Progenitor cell of endocrine pancreas (in vitro differentiated cells): Measurements from ENCODE around the gene TARP. TPM values are rescaled to one million over a fixed set of nuclear protein-coding genes. Genes with fewer than 3 reads are reported as not detected.

ENCODE experiments used
- DNase-seq: peaks from one replicate; pipeline ENCODE4 v3.0.0; 2021; ENCODE audit warnings: low spot score; ENCODE audit not compliant: unreplicated experiment
- H3K27ac Mint-ChIP-seq: 2 replicates; pipeline ENCODE4 v1.8.0; 2021; ENCODE audit warnings: mild to moderate bottlenecking, moderate library complexity, mixed read lengths
- H3K27me3 Mint-ChIP-seq: 2 replicates; pipeline ENCODE4 v1.8.0; 2021; ENCODE audit warnings: mixed read lengths
- H3K36me3 Mint-ChIP-seq: 2 replicates; pipeline ENCODE4 v1.8.0; 2022; ENCODE audit warnings: mixed read lengths; ENCODE audit not compliant: insufficient read depth
- H3K4me1 Mint-ChIP-seq: 2 replicates; pipeline ENCODE4 v1.8.0; 2021; ENCODE audit warnings: low read depth, mixed read lengths
- H3K4me3 Mint-ChIP-seq: 2 replicates; pipeline ENCODE4 v1.8.0; 2021; ENCODE audit warnings: low read depth, mild to moderate bottlenecking, moderate library complexity, mixed read lengths
- H3K9me3 Mint-ChIP-seq: 2 replicates; pipeline ENCODE4 v1.8.0; 2021; ENCODE audit warnings: low read depth, mixed read lengths
- CTCF ChIP-seq: fragments of 200-600 bp; sonication (generic); IDR thresholded peaks from one replicate; pipeline ENCODE4 v1.5.0; 2021; ENCODE audit warnings: antibody characterized with exemption, mild to moderate bottlenecking; ENCODE audit not compliant: unreplicated experiment
- total RNA-seq: library from RNA; stranded (reverse); gene quantifications from 2 replicates; pipeline ENCODE4 v1.2.1, GENCODE V29; 2021

Gene TARP

GRCh38 chr7:38215735-38216670 lies 57.4 kb downstream of the TARP start:
- Mint-ChIP-seq H3K9me3 (no peaks in the 10 kb centered on the region), H3K36me3 (peaks cover 16% of the 10 kb centered on the region), H3K4me1 (peaks cover 7% of the 10 kb centered on the region), H3K27me3 (no peaks in the 10 kb centered on the region), H3K4me3 (no peak overlapping the region), H3K27ac (no peak overlapping the region)
- TF ChIP-seq CTCF = peak; percentile 95
- peak; percentile 52 for DNase-seq

GRCh38 chr7:38215115-38215514 lies 58.3 kb downstream of the TARP start:
- no peak overlapping the region for H3K27ac Mint-ChIP-seq
- H3K36me3 Mint-ChIP-seq = peaks cover 15% of the 10 kb centered on the region
- H3K27me3 Mint-ChIP-seq = no peaks in the 10 kb centered on the region
- peaks cover 7% of the 10 kb centered on the region for H3K4me1 Mint-ChIP-seq
- DNase-seq = no peak
- TF ChIP-seq CTCF = no peak
- no peak overlapping the region for H3K4me3 Mint-ChIP-seq
- no peaks in the 10 kb centered on the region for H3K9me3 Mint-ChIP-seq

GRCh38 chr7:38211940-38212339 lies 61.5 kb downstream of the TARP start:
- H3K9me3 Mint-ChIP-seq = no peaks in the 10 kb centered on the region
- H3K4me3 Mint-ChIP-seq = no peak overlapping the region
- peaks cover 15% of the 10 kb centered on the region for H3K36me3 Mint-ChIP-seq
- peaks cover 7% of the 10 kb centered on the region for H3K4me1 Mint-ChIP-seq
- H3K27me3 Mint-ChIP-seq = no peaks in the 10 kb centered on the region
- peak overlapping the region; percentile 4 for H3K27ac Mint-ChIP-seq
- no peak for DNase-seq
- TF ChIP-seq CTCF = no peak

GRCh38 chr7:38211486-38211885 lies 62.0 kb downstream of the TARP start:
- H3K4me3 Mint-ChIP-seq = no peak overlapping the region
- H3K36me3 Mint-ChIP-seq = peaks cover 15% of the 10 kb centered on the region
- no peak for DNase-seq
- TF ChIP-seq CTCF = no peak
- H3K27ac Mint-ChIP-seq = no peak overlapping the region
- no peaks in the 10 kb centered on the region for H3K27me3 Mint-ChIP-seq
- H3K9me3 Mint-ChIP-seq = no peaks in the 10 kb centered on the region
- peaks cover 7% of the 10 kb centered on the region for H3K4me1 Mint-ChIP-seq

Other genes with a start within 250 kb of the TARP start
- 57.5 and 61.1 TPM in 2 replicates for gene STARD3NL, start 95.4 kb downstream of the TARP start, total RNA-seq